Activated T-helper 17 cell treated with anti-CD3 and anti-CD28 coated beads, Interleukin-2, amount 50 U/mL, for 72 hours (primary cell): ENCODE measurements around the gene ACTN4. TPM values are rescaled to one million over a fixed set of nuclear protein-coding genes. Genes with fewer than 3 reads are reported as not detected.

Experiments used
- ATAC-seq: fragments of 150-1000 bp; cut with Tn5 transposase; replicated peaks from 2 replicates; pipeline ENCODE4 v1.10.0; 2021; ENCODE audit warnings: mild to moderate bottlenecking, moderate library complexity
- H3K27ac Mint-ChIP-seq: one replicate; pipeline ENCODE4 v1.8.0; 2022; ENCODE audit warnings: mixed read lengths
- H3K27me3 Mint-ChIP-seq: one replicate; pipeline ENCODE4 v1.8.0; 2022; ENCODE audit warnings: mixed read lengths
- H3K36me3 Mint-ChIP-seq: one replicate; pipeline ENCODE4 v1.8.0; 2022; ENCODE audit warnings: low read depth, mild to moderate bottlenecking, mixed read lengths
- H3K4me1 Mint-ChIP-seq: one replicate; pipeline ENCODE4 v1.8.0; 2022; ENCODE audit warnings: mixed read lengths
- H3K4me3 Mint-ChIP-seq: one replicate; pipeline ENCODE4 v1.8.0; 2022; ENCODE audit warnings: mild to moderate bottlenecking, mixed read lengths
- H3K9me3 Mint-ChIP-seq: one replicate; pipeline ENCODE4 v1.8.0; 2022; ENCODE audit warnings: mixed read lengths
- total RNA-seq, 2 donors: library from RNA; stranded (reverse); gene quantifications; one replicate each; pipeline ENCODE4 v1.2.3, GENCODE V29; 2022

Gene ACTN4
- total RNA-seq, 2 donors from 2014 or later, result 312 to 393 TPM

GRCh38 chr19:38697197-38697596 lies 49.7 kb downstream of the ACTN4 start:
- peaks cover 57% of the 10 kb centered on the region for H3K4me1 Mint-ChIP-seq
- no peak overlapping the region for H3K4me3 Mint-ChIP-seq
- peaks cover 72% of the 10 kb centered on the region for H3K36me3 Mint-ChIP-seq
- H3K27me3 Mint-ChIP-seq, result no peaks in the 10 kb centered on the region
- peak overlapping the region; percentile 68 for H3K27ac Mint-ChIP-seq
- no peaks in the 10 kb centered on the region for H3K9me3 Mint-ChIP-seq
- no peak for ATAC-seq

- Mint-ChIP-seq H3K27ac (peak overlapping the region; percentile 31), H3K4me3 (peak overlapping the region; percentile 27), H3K9me3 (no peaks in the 10 kb centered on the region), H3K4me1 (peaks cover 54% of the 10 kb centered on the region), H3K36me3 (peaks cover 73% of the 10 kb centered on the region), H3K27me3 (no peaks in the 10 kb centered on the region)
- no peak for ATAC-seq
Observed at GRCh38 chr19:38697641-38698071, 50.2 kb downstream of the ACTN4 start.

GRCh38 chr19:38698225-38699026 lies 51.0 kb downstream of the ACTN4 start:
- H3K4me1 Mint-ChIP-seq, result peaks cover 49% of the 10 kb centered on the region

GRCh38 chr19:38699027-38699346 lies 51.5 kb downstream of the ACTN4 start:
- H3K4me1 Mint-ChIP-seq, result peaks cover 43% of the 10 kb centered on the region
- peak; percentile 70 for ATAC-seq
- H3K9me3 Mint-ChIP-seq, result no peaks in the 10 kb centered on the region
- no peaks in the 10 kb centered on the region for H3K27me3 Mint-ChIP-seq
- H3K4me3 Mint-ChIP-seq, result peak overlapping the region; percentile 23
- H3K27ac Mint-ChIP-seq, result peak overlapping the region; percentile 31
- peaks cover 86% of the 10 kb centered on the region for H3K36me3 Mint-ChIP-seq

More at GRCh38 chr19:38698225-38699026, 51.0 kb downstream of the ACTN4 start:
- no peaks in the 10 kb centered on the region for H3K9me3 Mint-ChIP-seq
- peaks cover 81% of the 10 kb centered on the region for H3K36me3 Mint-ChIP-seq
- peak overlapping the region; percentile 27 for H3K4me3 Mint-ChIP-seq
- no peaks in the 10 kb centered on the region for H3K27me3 Mint-ChIP-seq
- H3K27ac Mint-ChIP-seq, result peak overlapping the region; percentile 31
- no peak for ATAC-seq

- ATAC-seq, result no peak
- Mint-ChIP-seq H3K36me3 (peaks cover 88% of the 10 kb centered on the region), H3K9me3 (no peaks in the 10 kb centered on the region), H3K27ac (no peak overlapping the region), H3K4me3 (no peak overlapping the region), H3K27me3 (no peaks in the 10 kb centered on the region), H3K4me1 (peaks cover 38% of the 10 kb centered on the region)
Observed at GRCh38 chr19:38699647-38700349, 52.3 kb downstream of the ACTN4 start.

GRCh38 chr19:38700350-38700901 lies 53.0 kb downstream of the ACTN4 start:
- Mint-ChIP-seq H3K9me3 (no peaks in the 10 kb centered on the region), H3K27me3 (no peaks in the 10 kb centered on the region), H3K27ac (no peak overlapping the region), H3K4me1 (peaks cover 31% of the 10 kb centered on the region), H3K4me3 (no peak overlapping the region), H3K36me3 (peaks cover 87% of the 10 kb centered on the region)
- ATAC-seq, result no peak

GRCh38 chr19:38700902-38701454 lies 53.5 kb downstream of the ACTN4 start:
- Mint-ChIP-seq H3K36me3 (peaks cover 88% of the 10 kb centered on the region), H3K4me3 (no peak overlapping the region), H3K27ac (no peak overlapping the region), H3K9me3 (no peaks in the 10 kb centered on the region), H3K27me3 (no peaks in the 10 kb centered on the region), H3K4me1 (peaks cover 27% of the 10 kb centered on the region)
- ATAC-seq, result no peak

- Mint-ChIP-seq H3K27me3 (no peaks in the 10 kb centered on the region), H3K4me1 (peaks cover 22% of the 10 kb centered on the region), H3K4me3 (no peak overlapping the region), H3K9me3 (no peaks in the 10 kb centered on the region), H3K27ac (no peak overlapping the region), H3K36me3 (peaks cover 88% of the 10 kb centered on the region)
- ATAC-seq, result no peak
Observed at GRCh38 chr19:38701455-38702063, 54.1 kb downstream of the ACTN4 start.

GRCh38 chr19:38702278-38702677 lies 54.8 kb downstream of the ACTN4 start:
- no peaks in the 10 kb centered on the region for H3K27me3 Mint-ChIP-seq
- ATAC-seq, result no peak
- peaks cover 91% of the 10 kb centered on the region for H3K36me3 Mint-ChIP-seq
- no peak overlapping the region for H3K4me3 Mint-ChIP-seq
- no peaks in the 10 kb centered on the region for H3K9me3 Mint-ChIP-seq
- H3K4me1 Mint-ChIP-seq, result peaks cover 15% of the 10 kb centered on the region
- no peak overlapping the region for H3K27ac Mint-ChIP-seq

GRCh38 chr19:38703509-38703908 lies 56.1 kb downstream of the ACTN4 start:
- ATAC-seq, result no peak
- no peak overlapping the region for H3K4me3 Mint-ChIP-seq
- H3K27ac Mint-ChIP-seq, result peak overlapping the region; percentile 73
- peaks cover 7% of the 10 kb centered on the region for H3K4me1 Mint-ChIP-seq
- peaks cover 90% of the 10 kb centered on the region for H3K36me3 Mint-ChIP-seq
- H3K9me3 Mint-ChIP-seq, result no peaks in the 10 kb centered on the region
- no peaks in the 10 kb centered on the region for H3K27me3 Mint-ChIP-seq

- no peaks in the 10 kb centered on the region for H3K27me3 Mint-ChIP-seq
- H3K9me3 Mint-ChIP-seq, result no peaks in the 10 kb centered on the region
- H3K36me3 Mint-ChIP-seq, result peaks cover 84% of the 10 kb centered on the region
- H3K4me3 Mint-ChIP-seq, result no peak overlapping the region
- H3K4me1 Mint-ChIP-seq, result no peaks in the 10 kb centered on the region
- no peak for ATAC-seq
- peak overlapping the region; percentile 73 for H3K27ac Mint-ChIP-seq
Observed at GRCh38 chr19:38704488-38705026, 57.1 kb downstream of the ACTN4 start.

GRCh38 chr19:38705197-38706019 lies 58.0 kb downstream of the ACTN4 start:
- Mint-ChIP-seq H3K27me3 (no peaks in the 10 kb centered on the region), H3K36me3 (peaks cover 82% of the 10 kb centered on the region), H3K9me3 (no peaks in the 10 kb centered on the region), H3K4me1 (no peaks in the 10 kb centered on the region), H3K27ac (no peak overlapping the region), H3K4me3 (no peak overlapping the region)
- ATAC-seq, result no peak

- Mint-ChIP-seq H3K36me3 (peaks cover 82% of the 10 kb centered on the region), H3K4me1 (no peaks in the 10 kb centered on the region), H3K4me3 (no peak overlapping the region), H3K9me3 (no peaks in the 10 kb centered on the region), H3K27me3 (no peaks in the 10 kb centered on the region), H3K27ac (no peak overlapping the region)
- ATAC-seq, result no peak
Observed at GRCh38 chr19:38706792-38707511, 59.5 kb downstream of the ACTN4 start.
